ENCODE measurements around the gene DMAP1. TPM values are rescaled to one million over a fixed set of nuclear protein-coding genes. Genes with fewer than 3 reads are reported as not detected.

The DMAP1 gene
- total RNA-seq, 1 donor from 2014 or later = 27.1 TPM

GRCh38 chr1:44229435-44230167, 16.3 kb downstream of the DMAP1 start:
- DNase-seq = no peak

- DNase-seq = no peak
Measured at GRCh38 chr1:44230796-44231195, 17.5 kb downstream of the DMAP1 start.

GRCh38 chr1:44233593-44233992, 20.3 kb downstream of the DMAP1 start:
- DNase-seq = no peak

GRCh38 chr1:44235808-44236207, 22.5 kb downstream of the DMAP1 start:
- DNase-seq = no peak

- no peak for DNase-seq
Measured at GRCh38 chr1:44236490-44237272, 23.4 kb downstream of the DMAP1 start.

GRCh38 chr1:44237721-44238457, 24.6 kb downstream of the DMAP1 start:
- DNase-seq = peak; percentile 49

- DNase-seq = no peak
Measured at GRCh38 chr1:44238660-44239059, 25.4 kb downstream of the DMAP1 start.

GRCh38 chr1:44239331-44239960, 26.2 kb downstream of the DMAP1 start:
- DNase-seq = peak; percentile 15

GRCh38 chr1:44239961-44240371, 26.7 kb downstream of the DMAP1 start:
- DNase-seq = no peak

GRCh38 chr1:44240802-44241671, 27.8 kb downstream of the DMAP1 start:
- DNase-seq = no peak

GRCh38 chr1:44242746-44243145, 29.5 kb downstream of the DMAP1 start:
- DNase-seq = no peak

- no peak for DNase-seq
Measured at GRCh38 chr1:44243782-44244495, 30.7 kb downstream of the DMAP1 start.

GRCh38 chr1:44244986-44245385, 31.7 kb downstream of the DMAP1 start:
- DNase-seq = no peak

GRCh38 chr1:44246806-44247205, 33.5 kb downstream of the DMAP1 start:
- no peak for DNase-seq

GRCh38 chr1:44249543-44249942, 36.3 kb downstream of the DMAP1 start:
- no peak for DNase-seq

GRCh38 chr1:44250068-44250781, 37.0 kb downstream of the DMAP1 start:
- DNase-seq = no peak

GRCh38 chr1:44251486-44251885, 38.2 kb downstream of the DMAP1 start:
- no peak for DNase-seq

GRCh38 chr1:44251989-44252671, 38.9 kb downstream of the DMAP1 start:
- no peak for DNase-seq

GRCh38 chr1:44254392-44254910, 41.2 kb downstream of the DMAP1 start:
- DNase-seq = no peak
